ENCODE results near the gene GCK. TPM values are rescaled to one million over a fixed set of nuclear protein-coding genes. Genes with fewer than 3 reads are reported as not detected.

The GCK gene
- total and polyA plus RNA-seq, 12 donors: 0.09 to 2.1 (median 0.50) TPM; not detected in 3

DNA sequence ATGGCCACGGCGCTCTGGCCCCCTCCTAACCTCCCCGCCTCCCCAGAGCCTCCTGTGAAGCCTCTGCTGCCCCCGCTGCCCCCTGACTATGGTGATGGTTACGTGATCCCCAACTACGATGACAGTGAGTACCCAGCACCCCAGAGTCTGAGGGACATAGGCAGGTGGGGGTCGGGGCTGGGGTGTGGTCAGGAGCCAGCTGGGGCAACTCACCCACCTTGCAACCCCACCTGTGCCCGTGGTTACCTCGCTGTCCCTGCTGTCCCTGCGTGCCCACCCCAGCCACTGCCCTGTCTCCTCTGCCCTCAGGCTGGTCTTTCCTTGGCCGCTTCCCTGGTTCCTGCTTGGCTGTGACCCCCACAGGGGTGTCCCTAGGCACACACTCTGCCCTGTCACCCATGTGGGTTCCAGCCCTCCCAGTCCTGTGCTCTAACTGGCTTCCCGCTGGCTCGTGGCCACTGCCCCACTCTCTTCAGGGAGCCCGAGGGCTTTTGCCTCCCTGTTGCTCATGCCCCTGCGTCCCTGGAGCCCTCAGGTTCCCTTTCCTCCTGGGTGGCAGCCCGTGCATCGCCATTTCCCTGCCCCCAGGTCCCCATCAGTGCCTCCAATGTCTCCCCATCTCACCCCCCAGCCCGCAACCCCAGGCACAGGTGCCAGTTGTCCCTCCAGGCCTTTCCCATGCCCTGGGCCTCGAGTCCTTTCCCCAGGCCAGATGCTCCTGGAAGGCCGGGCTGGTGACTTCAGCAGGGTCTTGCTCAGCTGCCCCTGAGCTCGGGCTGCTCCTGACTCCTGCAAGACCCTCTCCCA lies 81.1 kb downstream of the GCK start:
- H3K9me3 ChIP-seq (replicated peaks in 1 of 3): no peaks in the 10 kb centered on the region
- TF ChIP-seq, protein P1, sequence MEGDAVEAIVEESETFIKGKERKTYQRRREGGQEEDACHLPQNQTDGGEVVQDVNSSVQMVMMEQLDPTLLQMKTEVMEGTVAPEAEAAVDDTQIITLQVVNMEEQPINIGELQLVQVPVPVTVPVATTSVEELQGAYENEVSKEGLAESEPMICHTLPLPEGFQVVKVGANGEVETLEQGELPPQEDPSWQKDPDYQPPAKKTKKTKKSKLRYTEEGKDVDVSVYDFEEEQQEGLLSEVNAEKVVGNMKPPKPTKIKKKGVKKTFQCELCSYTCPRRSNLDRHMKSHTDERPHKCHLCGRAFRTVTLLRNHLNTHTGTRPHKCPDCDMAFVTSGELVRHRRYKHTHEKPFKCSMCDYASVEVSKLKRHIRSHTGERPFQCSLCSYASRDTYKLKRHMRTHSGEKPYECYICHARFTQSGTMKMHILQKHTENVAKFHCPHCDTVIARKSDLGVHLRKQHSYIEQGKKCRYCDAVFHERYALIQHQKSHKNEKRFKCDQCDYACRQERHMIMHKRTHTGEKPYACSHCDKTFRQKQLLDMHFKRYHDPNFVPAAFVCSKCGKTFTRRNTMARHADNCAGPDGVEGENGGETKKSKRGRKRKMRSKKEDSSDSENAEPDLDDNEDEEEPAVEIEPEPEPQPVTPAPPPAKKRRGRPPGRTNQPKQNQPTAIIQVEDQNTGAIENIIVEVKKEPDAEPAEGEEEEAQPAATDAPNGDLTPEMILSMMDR (IDR thresholded peaks at IDR 0.05): no peak
- TF ChIP-seq POLR2A (IDR thresholded peaks at IDR 0.05): no peak
- H3K4me1 ChIP-seq (replicated peaks in 1 of 2): no peaks in the 10 kb centered on the region
- no peak for DNase-seq
- 78 to 91% (median 87%) methylated on average over 8 to 21 of the region's 21 CpGs for WGBS, 4 donors
- no peak overlapping the region for H3K4me3 ChIP-seq
- H3K27me3 ChIP-seq: no peaks in the 10 kb centered on the region
- peak overlapping the region in 1 of 5 donors; percentile 55 for H3K27ac ChIP-seq
- H3K36me3 ChIP-seq (replicated peaks in 1 of 2): peaks cover 0 to 7% of the 10 kb centered on the region in 2 donors
- intact Hi-C loops (cut with DNase I): no loop called here

DNA sequence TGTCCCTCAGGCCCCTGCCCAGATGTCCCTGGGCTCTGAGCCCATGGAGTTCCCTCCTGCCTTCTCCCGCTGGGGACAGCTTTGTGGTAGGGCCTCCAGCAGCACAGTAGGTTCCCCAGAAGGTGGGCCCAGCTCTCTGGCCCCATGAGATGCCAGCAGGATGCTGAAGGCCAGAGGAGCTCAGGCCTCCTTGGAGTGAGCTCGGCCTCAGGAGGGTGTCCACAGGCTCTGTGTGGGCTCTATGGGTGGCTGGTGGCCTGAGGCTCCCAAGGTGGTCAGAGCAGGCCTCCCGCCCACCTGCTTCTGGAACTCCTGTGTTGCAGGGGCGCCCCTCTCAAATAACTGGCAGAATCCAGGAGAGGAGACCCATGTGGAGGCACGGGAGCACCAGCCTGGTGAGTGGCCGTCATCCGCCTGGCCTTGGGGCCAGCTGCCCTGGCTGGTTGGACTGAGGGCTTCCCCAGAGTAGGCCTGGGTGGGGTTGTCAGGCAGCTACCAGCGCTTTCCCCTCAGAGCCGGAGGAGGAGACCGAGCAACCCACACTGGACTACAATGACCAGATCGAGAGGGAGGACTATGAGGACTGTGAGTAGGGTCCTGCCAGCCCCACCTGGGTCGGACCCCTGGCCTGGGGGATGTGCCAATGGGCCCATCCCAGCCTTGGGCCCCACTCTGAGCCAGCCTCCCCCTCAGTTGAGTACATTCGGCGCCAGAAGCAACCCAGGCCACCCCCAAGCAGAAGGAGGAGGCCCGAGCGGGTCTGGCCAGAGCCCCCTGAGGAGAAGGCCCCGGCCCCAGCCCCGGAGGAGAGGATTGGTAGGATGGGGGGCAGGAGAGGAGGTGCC lies 81.9 kb downstream of the GCK start:
- DNase-seq: no peak
- Histone ChIP-seq H3K27me3 (no peaks in the 10 kb centered on the region), H3K4me3 (peak overlapping the region in 1 of 4 donors; percentile 15), H3K27ac (peak overlapping the region in 1 of 5 donors; percentile 55), H3K9me3 (replicated peaks in 1 of 3) (no peaks in the 10 kb centered on the region), H3K4me1 (replicated peaks in 1 of 2) (no peaks in the 10 kb centered on the region), H3K36me3 (replicated peaks in 1 of 2) (peaks cover 0 to 4% of the 10 kb centered on the region in 2 donors)
- TF ChIP-seq, protein P1 (IDR thresholded peaks at IDR 0.05): no peak
- no peak for TF ChIP-seq POLR2A (IDR thresholded peaks at IDR 0.05)
- intact Hi-C loops (cut with DNase I): no loop called here
- WGBS, 4 donors: 83 to 92% (median 90%) methylated on average over 7 to 18 of the region's 18 CpGs

DNA sequence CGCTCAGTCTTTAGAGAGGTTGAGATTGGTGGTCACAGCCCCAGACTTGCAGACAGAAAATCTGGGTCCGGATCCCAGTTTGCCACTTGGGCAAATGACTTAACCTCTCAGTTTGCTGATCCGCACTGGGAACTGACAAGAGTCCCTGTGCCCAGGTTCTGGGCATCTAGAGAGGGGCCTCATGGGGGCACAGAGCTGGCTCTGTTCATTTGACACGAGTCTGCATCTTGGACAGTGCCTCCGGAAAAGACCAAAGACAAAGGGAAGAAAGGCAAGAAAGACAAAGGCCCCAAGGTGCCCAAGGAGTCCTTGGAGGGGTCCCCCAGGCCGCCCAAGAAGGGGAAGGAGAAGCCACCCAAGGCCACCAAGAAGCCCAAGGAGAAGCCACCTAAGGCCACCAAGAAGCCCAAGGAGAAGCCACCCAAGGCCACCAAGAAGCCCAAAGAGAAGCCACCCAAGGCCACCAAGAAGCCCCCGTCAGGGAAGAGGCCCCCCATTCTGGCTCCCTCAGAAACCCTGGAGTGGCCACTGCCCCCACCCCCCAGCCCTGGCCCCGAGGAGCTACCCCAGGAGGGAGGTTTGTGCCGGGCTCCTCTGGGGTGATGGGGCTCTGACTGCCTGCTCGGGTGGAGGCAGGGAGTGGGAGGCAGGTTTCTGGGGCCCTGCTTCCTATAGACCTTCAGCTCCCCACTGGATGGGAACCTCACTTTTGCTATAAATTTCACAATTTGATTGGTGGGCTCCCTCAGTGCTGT lies 82.8 kb downstream of the GCK start:
- Histone ChIP-seq H3K4me3 (peak overlapping the region in 1 of 4 donors; percentile 64), H3K27me3 (no peaks in the 10 kb centered on the region), H3K27ac (peak overlapping the region in 1 of 5 donors; percentile 93), H3K36me3 (replicated peaks in 1 of 2) (peaks cover 0 to 4% of the 10 kb centered on the region in 2 donors), H3K4me1 (replicated peaks in 1 of 2) (no peaks in the 10 kb centered on the region), H3K9me3 (replicated peaks in 1 of 3) (no peaks in the 10 kb centered on the region)
- WGBS, 4 donors: 85 to 87% (median 86%) methylated on average over 6 to 10 of the region's 10 CpGs
- DNase-seq: no peak
- intact Hi-C loops (cut with DNase I): no loop called here
- no peak for TF ChIP-seq POLR2A (IDR thresholded peaks at IDR 0.05)
- TF ChIP-seq, protein P1 (IDR thresholded peaks at IDR 0.05): no peak

Data from adrenal gland (tissue), 12 donors.